Coronary artery (tissue), 2 donors: ENCODE results near the gene TRA2A.
A peak's percentile ranks its signal among the peaks of the same experiment; 100 is the strongest.
"Not testable (repeated sequence)": the region's sequence is repeated elsewhere in the genome, so short reads cannot be mapped to it uniquely, and the experiment has no call there.

Experiments used
- DNase-seq: peaks from one replicate; pipeline ENCODE4 v3.0.0-alpha.2; 2017; ENCODE audit warnings: low spot score
- H3K27ac ChIP-seq, 2 donors: fragments of 200-600 bp; sonication (generic); one replicate each; pipeline ENCODE4 v1.5.1; 2016 to 2019
- H3K4me3 ChIP-seq: fragments of 200-600 bp; sonication (generic); 2 replicates; pipeline ENCODE4 v1.5.1; 2016; ENCODE audit warnings: mild to moderate bottlenecking, moderate library complexity
- TF ChIP-seq, protein P1 (sequence below): fragments of 200-600 bp; sonication (generic); IDR thresholded peaks from one replicate; pipeline ENCODE4 v1.5.1; 2019; ENCODE audit warnings: antibody characterized with exemption

The TRA2A gene

DNA sequence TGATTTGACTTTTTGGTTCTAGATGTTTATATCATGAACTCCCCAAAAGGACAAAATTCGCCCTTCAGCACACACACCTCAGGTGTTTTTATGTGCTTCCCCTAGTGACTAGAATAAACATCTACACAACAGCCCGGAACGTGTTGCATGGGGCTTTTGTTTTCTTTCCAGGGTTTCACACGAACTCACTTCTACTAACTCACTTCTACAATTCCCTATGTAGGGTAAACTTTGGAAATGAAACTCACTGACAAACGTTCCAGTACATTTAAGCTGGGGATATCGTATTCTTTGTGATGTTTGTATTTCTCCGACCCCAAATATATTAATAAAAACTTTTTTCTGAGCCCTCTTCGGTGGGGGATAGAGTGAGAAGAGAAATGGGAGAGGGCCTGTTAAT, 1.4 kb downstream of the TRA2A start:
- TF ChIP-seq, protein P1, sequence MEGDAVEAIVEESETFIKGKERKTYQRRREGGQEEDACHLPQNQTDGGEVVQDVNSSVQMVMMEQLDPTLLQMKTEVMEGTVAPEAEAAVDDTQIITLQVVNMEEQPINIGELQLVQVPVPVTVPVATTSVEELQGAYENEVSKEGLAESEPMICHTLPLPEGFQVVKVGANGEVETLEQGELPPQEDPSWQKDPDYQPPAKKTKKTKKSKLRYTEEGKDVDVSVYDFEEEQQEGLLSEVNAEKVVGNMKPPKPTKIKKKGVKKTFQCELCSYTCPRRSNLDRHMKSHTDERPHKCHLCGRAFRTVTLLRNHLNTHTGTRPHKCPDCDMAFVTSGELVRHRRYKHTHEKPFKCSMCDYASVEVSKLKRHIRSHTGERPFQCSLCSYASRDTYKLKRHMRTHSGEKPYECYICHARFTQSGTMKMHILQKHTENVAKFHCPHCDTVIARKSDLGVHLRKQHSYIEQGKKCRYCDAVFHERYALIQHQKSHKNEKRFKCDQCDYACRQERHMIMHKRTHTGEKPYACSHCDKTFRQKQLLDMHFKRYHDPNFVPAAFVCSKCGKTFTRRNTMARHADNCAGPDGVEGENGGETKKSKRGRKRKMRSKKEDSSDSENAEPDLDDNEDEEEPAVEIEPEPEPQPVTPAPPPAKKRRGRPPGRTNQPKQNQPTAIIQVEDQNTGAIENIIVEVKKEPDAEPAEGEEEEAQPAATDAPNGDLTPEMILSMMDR: no peak
- H3K27ac ChIP-seq: peak overlapping the region in 1 of 2 donors; percentile 98
- H3K4me3 ChIP-seq: peak overlapping the region; percentile 80
- no peak for DNase-seq

- DNase-seq: no peak
- TF ChIP-seq, protein P1: no peak
- Histone ChIP-seq H3K27ac (no peak overlapping the region), H3K4me3 (peak overlapping the region; percentile 80)
These were observed 2.4 kb downstream of the TRA2A start for GRCh38 chr7:23529262-23529859.

DNA sequence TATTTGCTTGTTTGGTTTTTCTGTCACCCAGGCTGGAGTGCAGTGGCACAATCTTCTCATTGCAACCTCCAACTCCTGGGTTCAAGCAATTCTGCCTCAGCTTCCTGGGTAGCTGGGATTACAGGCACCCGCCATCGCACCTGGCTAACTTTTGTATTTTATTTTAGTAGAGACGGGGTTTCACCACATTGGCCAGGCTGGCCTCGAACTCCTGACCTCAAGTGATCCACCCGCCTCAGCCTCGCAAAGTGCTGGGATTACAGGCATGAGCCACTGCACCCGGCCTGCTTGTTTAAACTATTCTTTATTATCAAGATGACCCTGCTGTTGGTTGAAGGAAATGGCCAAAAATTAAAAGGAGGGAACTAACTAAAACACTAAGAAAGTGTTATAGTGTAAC, 6.2 kb downstream of the TRA2A start:
- not testable (repeated sequence) for DNase-seq, H3K4me3 ChIP-seq, H3K27ac ChIP-seq

DNA sequence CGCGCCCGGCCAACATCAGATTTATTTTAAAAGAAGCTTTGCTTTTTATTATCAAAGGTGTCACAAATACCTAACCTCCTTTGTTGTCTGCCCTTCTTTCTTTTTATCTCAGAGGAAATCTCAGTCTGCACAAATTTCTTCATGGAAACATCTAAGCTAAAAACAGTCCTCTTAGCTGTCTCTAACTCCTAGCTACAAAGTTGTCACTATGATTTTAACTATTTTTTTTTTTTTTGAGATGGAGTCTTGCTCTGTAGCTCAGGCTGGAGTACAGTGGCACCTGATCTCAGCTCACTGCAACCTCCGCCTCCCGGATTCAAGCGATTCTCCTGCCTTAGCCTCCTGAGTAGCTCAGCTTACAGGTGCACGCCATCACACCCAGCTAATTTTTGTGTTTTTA, 7.3 kb downstream of the TRA2A start:
- TF ChIP-seq, protein P1: no peak
- no peak for DNase-seq
- no peak overlapping the region for H3K4me3 ChIP-seq
- H3K27ac ChIP-seq: no peak overlapping the region

DNA sequence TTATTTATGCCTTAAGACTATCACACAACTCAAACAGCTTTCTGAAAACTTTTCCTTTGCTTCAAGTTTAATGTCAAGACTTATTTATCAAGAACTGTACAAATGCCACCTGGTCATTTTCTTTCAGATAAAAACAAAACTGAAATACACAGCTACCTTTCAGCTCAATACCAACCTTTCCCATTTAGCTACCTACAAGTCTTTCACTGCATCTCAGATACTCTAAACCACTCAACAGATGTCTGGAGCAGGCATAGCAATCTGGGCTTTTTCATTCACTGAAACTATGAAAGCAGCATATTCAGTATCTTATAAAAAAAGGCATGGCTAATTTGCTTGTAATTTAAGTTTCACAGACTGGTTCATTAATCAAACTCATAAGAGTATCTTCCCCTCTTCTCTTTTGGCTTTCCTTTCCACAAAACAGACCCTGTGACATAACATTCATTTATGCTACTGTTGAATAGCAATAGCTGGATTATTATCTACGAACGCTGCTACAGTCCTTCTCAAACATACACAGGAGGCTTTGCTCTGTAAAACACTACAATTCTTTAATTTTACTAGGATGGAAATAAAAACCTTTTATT, 8.2 kb downstream of the TRA2A start:
- no peak for DNase-seq
- TF ChIP-seq, protein P1: no peak
- Histone ChIP-seq H3K4me3 (no peak overlapping the region), H3K27ac (no peak overlapping the region)

DNA sequence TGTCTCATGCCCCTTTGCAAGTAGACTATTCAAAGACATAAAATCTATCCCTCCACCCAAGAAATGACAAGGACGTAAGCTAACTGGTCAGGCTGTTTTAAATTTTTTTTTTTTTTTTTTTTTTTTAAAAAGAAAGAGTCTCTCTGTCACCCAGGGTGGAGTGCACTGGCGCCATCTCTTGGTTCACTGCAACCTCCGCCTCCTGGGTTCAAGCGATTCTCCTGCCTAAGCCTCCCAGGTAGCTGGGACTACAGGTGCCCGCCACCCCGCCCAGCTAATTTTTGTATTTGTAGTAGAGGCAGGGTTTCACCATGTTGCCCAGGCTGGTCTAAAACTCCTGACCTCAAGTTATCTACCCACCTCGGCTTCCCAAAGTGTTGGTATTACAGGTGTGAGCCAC, 11.2 kb downstream of the TRA2A start:
- DNase-seq: no peak
- Histone ChIP-seq H3K27ac (no peak overlapping the region), H3K4me3 (no peak overlapping the region)
- TF ChIP-seq, protein P1: no peak

GRCh38 chr7:23514755-23515154, 17.0 kb downstream of the TRA2A start:
- H3K4me3 ChIP-seq: no peak overlapping the region
- TF ChIP-seq, protein P1: no peak
- no peak for DNase-seq
- no peak overlapping the region for H3K27ac ChIP-seq

DNA sequence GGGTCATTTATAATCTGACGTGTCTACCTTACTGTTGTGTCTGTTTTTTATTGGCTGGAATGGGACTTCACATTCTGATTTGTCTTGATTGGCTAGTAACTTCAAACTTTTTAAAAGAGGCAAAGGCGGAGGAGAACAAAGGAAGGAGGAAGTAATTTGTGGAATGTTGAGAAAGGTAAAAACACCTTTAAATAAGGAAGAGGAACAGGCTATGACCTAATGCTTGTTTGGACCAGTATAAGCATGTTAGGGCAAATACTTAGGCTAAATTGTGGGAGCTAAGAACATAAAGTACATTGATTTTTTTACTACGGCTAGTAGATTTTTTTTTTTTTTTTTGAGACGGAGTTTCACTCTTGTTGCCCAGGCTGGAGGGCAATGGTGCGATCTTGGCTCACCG, 18.0 kb downstream of the TRA2A start:
- not testable (repeated sequence) for H3K4me3 ChIP-seq, H3K27ac ChIP-seq, DNase-seq
